ENCODE results near the gene RPH3AL.
"Not testable (repeated sequence)": the region's sequence is repeated elsewhere in the genome, so short reads cannot be mapped to it uniquely, and the experiment has no call there.

The RPH3AL gene

GRCh38 chr17:226108-227077, 126.2 kb downstream of the RPH3AL start:
- TF ChIP-seq CTCF (IDR thresholded peaks at IDR 0.05; ENCODE audit: extremely low read depth, missing control alignments) = no peak
- no peak for DNase-seq (ENCODE audit: low spot score)

GRCh38 chr17:225551-225950, 127.1 kb downstream of the RPH3AL start:
- no peak for DNase-seq (ENCODE audit: low spot score)
- no peak for TF ChIP-seq CTCF (IDR thresholded peaks at IDR 0.05; ENCODE audit: extremely low read depth, missing control alignments)

GRCh38 chr17:224576-224975, 128.0 kb downstream of the RPH3AL start:
- DNase-seq (ENCODE audit: low spot score) = not testable (repeated sequence)

- DNase-seq (ENCODE audit: low spot score) = no peak
Measured at GRCh38 chr17:223723-224471, 128.7 kb downstream of the RPH3AL start.

GRCh38 chr17:222172-222571, 130.4 kb downstream of the RPH3AL start:
- TF ChIP-seq CTCF (IDR thresholded peaks at IDR 0.05; ENCODE audit: extremely low read depth, missing control alignments) = no peak
- no peak for DNase-seq (ENCODE audit: low spot score)

More at GRCh38 chr17:223723-224471, 128.7 kb downstream of the RPH3AL start:
- TF ChIP-seq CTCF (IDR thresholded peaks at IDR 0.05; ENCODE audit: extremely low read depth, missing control alignments) = no peak

GRCh38 chr17:219696-220095, 132.9 kb downstream of the RPH3AL start:
- no peak for DNase-seq (ENCODE audit: low spot score)

More at GRCh38 chr17:219696-220095, 132.9 kb downstream of the RPH3AL start:
- TF ChIP-seq CTCF (IDR thresholded peaks at IDR 0.05; ENCODE audit: extremely low read depth, missing control alignments) = no peak

Measured in GM20000 (cell line).